Natural killer cell (primary cell): ENCODE measurements around the gene AP5S1. TPM values are rescaled to one million over a fixed set of nuclear protein-coding genes. Genes with fewer than 3 reads are reported as not detected.
A peak's percentile ranks its signal among the peaks of the same experiment; 100 is the strongest.

Experiments used
- ATAC-seq, 3 donors: fragments of 150-1000 bp in 2 of 3; fragments of 200-7000 bp in 1 of 3; cut with Tn5 transposase; 1 replicate in 1 of 3; 2 replicates in 2 of 3; pipeline ENCODE4 v1.10.0; 2021; ENCODE audit warnings: mild to moderate bottlenecking in 2 of 3, moderate library complexity in 2 of 3
- DNase-seq, 2 donors: peaks; one replicate each; pipeline versions ENCODE4 v3.0.0 to v3.0.0-alpha.2; 2013 to 2021; ENCODE audit warnings: mixed read lengths in 1 of 2
- H3K27ac ChIP-seq: one replicate; pipeline ENCODE4 v1.5.1; 2013; ENCODE audit warnings: mild to moderate bottlenecking, low read length
- H3K27me3 ChIP-seq: one replicate; pipeline ENCODE4 v1.6.1; 2013; ENCODE audit warnings: low read length; ENCODE audit not compliant: control insufficient read depth, insufficient read depth
- H3K36me3 ChIP-seq: one replicate; pipeline ENCODE4 v1.6.1; 2013; ENCODE audit warnings: low read length; ENCODE audit not compliant: control insufficient read depth, insufficient read depth
- H3K4me1 ChIP-seq: one replicate; pipeline ENCODE4 v1.6.1; 2013; ENCODE audit warnings: low read length; ENCODE audit not compliant: control insufficient read depth, insufficient read depth
- H3K4me3 ChIP-seq: one replicate; pipeline ENCODE4 v1.5.1; 2013; ENCODE audit warnings: low read length
- H3K9me3 ChIP-seq: one replicate; pipeline ENCODE4 v1.6.1; 2013; ENCODE audit warnings: low read length; ENCODE audit not compliant: control insufficient read depth, insufficient read depth
- H3K27ac Mint-ChIP-seq, 2 donors: one replicate each; pipeline ENCODE4 v1.8.0; 2022; ENCODE audit warnings: mild to moderate bottlenecking in 2 of 2, mixed read lengths in 2 of 2, moderate library complexity in 1 of 2
- H3K27me3 Mint-ChIP-seq, 2 donors: one replicate each; pipeline ENCODE4 v1.8.0; 2022; ENCODE audit warnings: low read depth in 2 of 2, mixed read lengths in 2 of 2
- H3K36me3 Mint-ChIP-seq: one replicate; pipeline ENCODE4 v1.8.0; 2022; ENCODE audit warnings: mixed read lengths
- H3K4me1 Mint-ChIP-seq, 2 donors: one replicate each; pipeline ENCODE4 v1.8.0; 2022; ENCODE audit warnings: mixed read lengths in 2 of 2
- H3K4me3 Mint-ChIP-seq: one replicate; pipeline ENCODE4 v1.8.0; 2022; ENCODE audit warnings: mild to moderate bottlenecking, moderate library complexity, mixed read lengths
- H3K9me3 Mint-ChIP-seq, 2 donors: one replicate each; pipeline ENCODE4 v1.8.0; 2022; ENCODE audit warnings: mixed read lengths in 2 of 2
- WGBS: methylation state at CpG from one replicate; pipeline ENCODE4 v1.1.7; 2013; ENCODE audit warnings: missing lambda C conversion rate; ENCODE audit not compliant: insufficient coverage; 5-methylcytosine and 5-hydroxymethylcytosine counted together
- intact Hi-C: fragments of 100-400 bp; cut with micrococcal nuclease; formaldehyde crosslinking; loops from one replicate; pipeline ENCODE4 v1.14.2; 2022
- total RNA-seq, 4 donors: library from RNA; stranded (reverse); fragments of 120-200 nt in 1 of 4; gene quantifications; one replicate each; pipeline versions ENCODE4 v1.2.3 to v1.2.4, GENCODE V29; 2013 to 2022
- TF ChIP-seq, protein P1 (sequence below): fragments of 200-600 bp; IDR thresholded peaks from one replicate; pipeline ENCODE4 v1.8.0; 2022; ENCODE audit warnings: antibody characterized with exemption

Gene AP5S1
- total RNA-seq, 3 donors from 2014 or later (not counting 1 experiment from before 2014, with no cell fraction given), result 7.9 to 12.3 (median 12.1) TPM

DNA sequence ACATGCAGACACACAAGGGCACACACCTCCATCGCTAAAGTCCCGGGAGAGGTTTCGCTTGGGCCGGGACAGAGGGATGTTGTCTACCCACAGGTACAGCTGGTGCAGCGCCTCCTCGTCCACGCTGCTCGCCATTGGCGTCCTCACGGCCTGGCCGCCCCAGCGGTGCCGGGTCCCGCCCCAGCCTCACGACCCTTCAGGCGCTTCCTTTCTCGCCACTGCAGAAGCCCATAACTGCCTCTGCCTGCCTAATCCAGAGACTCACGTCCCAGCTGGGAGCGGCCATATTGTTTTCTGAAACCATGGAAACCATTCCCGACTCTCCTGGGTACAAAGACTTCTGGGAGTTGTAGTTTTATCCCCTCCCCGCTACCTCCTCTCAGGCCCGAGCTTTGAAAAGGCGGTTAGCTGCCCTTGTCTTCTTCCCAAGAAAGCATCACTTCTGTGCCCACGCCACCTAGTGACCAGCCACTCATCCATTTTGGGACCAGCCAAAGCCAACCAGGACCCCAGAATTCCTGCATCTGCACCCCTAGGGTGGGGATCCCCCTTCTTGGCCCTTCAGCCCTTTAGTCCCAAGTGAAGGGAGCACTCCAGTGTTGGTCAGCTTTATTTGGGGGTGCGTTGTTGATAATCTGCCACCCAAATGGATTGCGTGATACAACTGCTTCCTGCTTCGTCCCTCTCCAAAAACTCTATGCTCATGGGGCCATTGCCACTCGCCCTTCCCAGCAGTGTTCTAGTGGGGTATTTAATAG is 39.0 kb upstream of the AP5S1 start, which contains the start of gene SPEF1:
SPEF1 (minus strand) TSS at position 296 of the 758 bp plus-strand sequence; CDS start at position 135, 161 bp downstream.
- H3K27ac Mint-ChIP-seq, result peak within 1 kb of the TSS; percentile 64 to 82
- peaks cover 26 to 69% of the 10 kb centered on the region in 2 donors for H3K4me1 Mint-ChIP-seq
- Histone ChIP-seq H3K9me3 (no peaks in the 10 kb centered on the region), H3K27me3 (peaks cover 15% of the 10 kb centered on the region), H3K36me3 (no peaks in the 10 kb centered on the region), H3K4me3 (no peak within 1 kb of the TSS), H3K27ac (no peak within 1 kb of the TSS), H3K4me1 (peaks cover 48% of the 10 kb centered on the region)
- H3K4me3 Mint-ChIP-seq, result peak within 1 kb of the TSS; percentile 18
- intact Hi-C loops, result loop anchor here (10.0 kb wide), 1 partner anchor 303 kb away; no protein-coding TSS in a partner anchor
- TF ChIP-seq, protein P1, sequence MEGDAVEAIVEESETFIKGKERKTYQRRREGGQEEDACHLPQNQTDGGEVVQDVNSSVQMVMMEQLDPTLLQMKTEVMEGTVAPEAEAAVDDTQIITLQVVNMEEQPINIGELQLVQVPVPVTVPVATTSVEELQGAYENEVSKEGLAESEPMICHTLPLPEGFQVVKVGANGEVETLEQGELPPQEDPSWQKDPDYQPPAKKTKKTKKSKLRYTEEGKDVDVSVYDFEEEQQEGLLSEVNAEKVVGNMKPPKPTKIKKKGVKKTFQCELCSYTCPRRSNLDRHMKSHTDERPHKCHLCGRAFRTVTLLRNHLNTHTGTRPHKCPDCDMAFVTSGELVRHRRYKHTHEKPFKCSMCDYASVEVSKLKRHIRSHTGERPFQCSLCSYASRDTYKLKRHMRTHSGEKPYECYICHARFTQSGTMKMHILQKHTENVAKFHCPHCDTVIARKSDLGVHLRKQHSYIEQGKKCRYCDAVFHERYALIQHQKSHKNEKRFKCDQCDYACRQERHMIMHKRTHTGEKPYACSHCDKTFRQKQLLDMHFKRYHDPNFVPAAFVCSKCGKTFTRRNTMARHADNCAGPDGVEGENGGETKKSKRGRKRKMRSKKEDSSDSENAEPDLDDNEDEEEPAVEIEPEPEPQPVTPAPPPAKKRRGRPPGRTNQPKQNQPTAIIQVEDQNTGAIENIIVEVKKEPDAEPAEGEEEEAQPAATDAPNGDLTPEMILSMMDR, result no peak
- DNase-seq, result peak in 1 of 2 donors; percentile 80
- H3K27me3 Mint-ChIP-seq, result no peaks in the 10 kb centered on the region
- 23% methylated on average over 28 of the region's 28 CpGs for WGBS
- ATAC-seq, result peak; percentile 36 to 56 (median 52)
- H3K36me3 Mint-ChIP-seq, result no peaks in the 10 kb centered on the region
- H3K9me3 Mint-ChIP-seq, result no peaks in the 10 kb centered on the region

DNA sequence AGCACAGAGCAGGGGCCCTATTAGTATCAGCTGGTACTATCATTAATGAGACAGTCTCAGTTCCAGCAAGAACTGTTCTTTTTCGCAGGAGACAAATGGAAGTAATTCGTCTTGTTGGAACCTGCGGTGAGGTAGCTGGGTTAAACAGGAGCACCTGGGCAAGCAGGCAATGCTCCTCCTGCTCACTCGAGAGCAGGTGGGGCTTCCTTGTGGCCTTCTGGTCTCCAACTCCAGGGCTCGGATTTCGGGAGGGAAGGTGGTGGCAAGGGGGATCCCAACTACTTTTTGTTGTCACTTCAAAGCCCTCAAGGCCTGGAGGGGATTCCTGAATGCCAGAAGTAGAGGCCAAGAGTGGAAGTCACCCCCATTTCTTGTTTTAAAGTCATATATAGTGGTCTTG is 37.8 kb upstream of the AP5S1 start:
- H3K27me3 ChIP-seq, result peaks cover 15% of the 10 kb centered on the region
- no peaks in the 10 kb centered on the region for H3K9me3 ChIP-seq
- TF ChIP-seq, protein P1, result no peak
- H3K36me3 Mint-ChIP-seq, result no peaks in the 10 kb centered on the region
- no peaks in the 10 kb centered on the region for H3K27me3 Mint-ChIP-seq
- WGBS, result 92% methylated on average over 6 of the region's 6 CpGs
- peaks cover 43% of the 10 kb centered on the region for H3K4me1 ChIP-seq
- H3K4me3 ChIP-seq, result no peak overlapping the region
- peak overlapping the region; percentile 64 to 82 for H3K27ac Mint-ChIP-seq
- H3K36me3 ChIP-seq, result no peaks in the 10 kb centered on the region
- intact Hi-C loops, result loop anchor here (10.0 kb wide), 1 partner anchor 302 kb away; no protein-coding TSS in a partner anchor
- H3K4me3 Mint-ChIP-seq, result no peak overlapping the region
- ATAC-seq, result no peak
- no peaks in the 10 kb centered on the region for H3K9me3 Mint-ChIP-seq
- DNase-seq, result no peak
- no peak overlapping the region for H3K27ac ChIP-seq
- H3K4me1 Mint-ChIP-seq, result peaks cover 22 to 65% of the 10 kb centered on the region in 2 donors

DNA sequence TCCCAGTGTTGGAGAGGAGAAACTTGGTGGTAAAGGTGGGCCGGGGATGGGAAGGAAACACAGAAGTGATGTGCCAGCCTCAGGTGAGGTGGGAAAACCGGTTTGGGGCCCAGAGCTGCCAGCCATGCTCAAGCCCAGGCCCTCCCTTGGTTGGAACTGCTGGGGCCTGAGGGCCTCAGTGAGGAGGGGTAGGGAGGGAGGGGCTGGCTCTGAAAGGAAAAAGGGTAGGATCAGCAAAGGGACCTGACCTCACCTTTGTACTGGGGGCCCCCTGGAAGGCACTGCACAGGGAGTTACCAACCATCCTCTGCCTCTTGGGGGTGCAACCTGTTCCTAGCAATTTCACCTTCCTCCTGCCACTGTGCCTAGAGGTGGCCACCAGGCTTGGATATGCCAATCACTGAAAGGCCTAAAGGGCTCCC is 37.3 kb upstream of the AP5S1 start:
- peak in 1 of 2 donors; percentile 39 for DNase-seq
- H3K9me3 ChIP-seq, result no peaks in the 10 kb centered on the region
- Mint-ChIP-seq H3K27ac (peak overlapping the region; percentile 26 to 82), H3K36me3 (no peaks in the 10 kb centered on the region), H3K4me1 (peaks cover 23 to 67% of the 10 kb centered on the region in 2 donors), H3K27me3 (no peaks in the 10 kb centered on the region), H3K4me3 (no peak overlapping the region), H3K9me3 (no peaks in the 10 kb centered on the region)
- H3K27ac ChIP-seq, result no peak overlapping the region
- 91% methylated on average over 2 of the region's 2 CpGs for WGBS
- no peak overlapping the region for H3K4me3 ChIP-seq
- peaks cover 41% of the 10 kb centered on the region for H3K4me1 ChIP-seq
- peaks cover 12% of the 10 kb centered on the region for H3K27me3 ChIP-seq
- no peaks in the 10 kb centered on the region for H3K36me3 ChIP-seq
- intact Hi-C loops, result loop anchor here (10.0 kb wide), 1 partner anchor 302 kb away; no protein-coding TSS in a partner anchor
- ATAC-seq, result no peak
- TF ChIP-seq, protein P1, result no peak
